H9 (cell line): ENCODE results near the gene FOXB2. TPM values are rescaled to one million over a fixed set of nuclear protein-coding genes. Genes with fewer than 3 reads are reported as not detected.
A peak's percentile ranks its signal among the peaks of the same experiment; 100 is the strongest.

Experiments
- DNase-seq: peaks from one replicate; pipeline ENCODE4 v3.0.0-alpha.2; 2017
- H2AFZ ChIP-seq: one replicate; pipeline ENCODE4 v1.6.1; 2013; ENCODE audit warnings: mild to moderate bottlenecking, low read length, control low read depth, moderate library complexity
- H2AK5ac ChIP-seq: 2 replicates; pipeline ENCODE4 v1.6.1; 2013; ENCODE audit warnings: low read length, control low read depth, mixed read lengths; ENCODE audit not compliant: insufficient read length
- H2BK120ac ChIP-seq: one replicate; pipeline ENCODE4 v1.6.1; 2013; ENCODE audit warnings: low read depth, mild to moderate bottlenecking, low read length, control low read depth, inconsistent platforms; ENCODE audit not compliant: poor library complexity, severe bottlenecking
- H2BK12ac ChIP-seq: 2 replicates; pipeline ENCODE4 v1.6.1; 2013; ENCODE audit warnings: low read length, control low read depth, mixed read lengths, low read depth; ENCODE audit not compliant: insufficient read length
- H2BK15ac ChIP-seq: 2 replicates; pipeline ENCODE4 v1.6.1; 2013; ENCODE audit warnings: low read depth, low read length, control low read depth
- H2BK20ac ChIP-seq: one replicate; pipeline ENCODE4 v1.6.1; 2013; ENCODE audit warnings: low read depth, mild to moderate bottlenecking, low read length, control low read depth, inconsistent platforms; ENCODE audit not compliant: poor library complexity, severe bottlenecking
- H2BK5ac ChIP-seq: 2 replicates; pipeline ENCODE4 v1.6.1; 2013; ENCODE audit warnings: low read length, control low read depth, mixed read lengths; ENCODE audit not compliant: insufficient read length
- H3K14ac ChIP-seq: 2 replicates; pipeline ENCODE4 v1.6.1; 2013; ENCODE audit warnings: low read length, control low read depth; ENCODE audit not compliant: insufficient read depth
- H3K18ac ChIP-seq: 2 replicates; pipeline ENCODE4 v1.6.1; 2013; ENCODE audit warnings: low read depth, mild to moderate bottlenecking, mixed read lengths, low read length, control low read depth; ENCODE audit not compliant: insufficient read length
- H3K23ac ChIP-seq: 2 replicates; pipeline ENCODE4 v1.6.1; 2013; ENCODE audit warnings: low read length, control low read depth, mixed read lengths, low read depth; ENCODE audit not compliant: insufficient read length
- H3K23me2 ChIP-seq: 2 replicates; pipeline ENCODE4 v1.6.1; 2013; ENCODE audit warnings: low read depth, mild to moderate bottlenecking, mixed read lengths, low read length, control low read depth; ENCODE audit not compliant: insufficient read length, poor library complexity, severe bottlenecking
- H3K27ac ChIP-seq: 2 replicates; pipeline ENCODE4 v1.5.1; 2013; ENCODE audit warnings: low read length, control low read depth, mixed read lengths, low read depth; ENCODE audit not compliant: insufficient read length
- H3K27me3 ChIP-seq: 2 replicates; pipeline ENCODE4 v1.6.1; 2013; ENCODE audit warnings: low read length, control low read depth, inconsistent platforms; ENCODE audit not compliant: insufficient read depth
- H3K4ac ChIP-seq: 2 replicates; pipeline ENCODE4 v1.6.1; 2013; ENCODE audit warnings: low read depth, mild to moderate bottlenecking, control low read depth, inconsistent platforms, low read length, moderate library complexity
- H3K4me1 ChIP-seq: 2 replicates; pipeline ENCODE4 v1.6.1; 2013; ENCODE audit warnings: low read length, control low read depth, inconsistent platforms; ENCODE audit not compliant: insufficient read depth
- H3K4me2 ChIP-seq: 2 replicates; pipeline ENCODE4 v1.6.1; 2013; ENCODE audit warnings: low read length, control low read depth, mixed read lengths; ENCODE audit not compliant: insufficient read length, insufficient read depth
- H3K56ac ChIP-seq: 2 replicates; pipeline ENCODE4 v1.6.1; 2013; ENCODE audit warnings: low read depth, mild to moderate bottlenecking, mixed read lengths, low read length, control low read depth; ENCODE audit not compliant: insufficient read length
- H3K79me1 ChIP-seq: 2 replicates; pipeline ENCODE4 v1.6.1; 2013; ENCODE audit warnings: low read depth, mild to moderate bottlenecking, moderate library complexity, low read length, control low read depth, inconsistent platforms; ENCODE audit not compliant: insufficient read depth, poor library complexity, severe bottlenecking
- H3K79me2 ChIP-seq: 2 replicates; pipeline ENCODE4 v1.6.1; 2013; ENCODE audit warnings: low read length, control low read depth, inconsistent platforms; ENCODE audit not compliant: insufficient read depth
- H3K9ac ChIP-seq: 2 replicates; pipeline ENCODE4 v1.6.1; 2013; ENCODE audit warnings: low read length, control low read depth, mixed read lengths; ENCODE audit not compliant: insufficient read length; ENCODE audit errors: extremely low read depth
- H3K9me3 ChIP-seq: one replicate; pipeline ENCODE4 v1.6.1; 2013; ENCODE audit warnings: low read depth, low read length, inconsistent platforms; ENCODE audit not compliant: control insufficient read depth
- H3T11ph ChIP-seq: one replicate; pipeline ENCODE4 v1.6.1; 2013; ENCODE audit warnings: mild to moderate bottlenecking, low read length, control low read depth, inconsistent platforms
- H4K20me1 ChIP-seq: one replicate; pipeline ENCODE4 v1.6.1; 2013; ENCODE audit not compliant: control insufficient read depth, insufficient read length, insufficient read depth
- H4K5ac ChIP-seq: 2 replicates; pipeline ENCODE4 v1.6.1; 2013; ENCODE audit warnings: low read depth, mild to moderate bottlenecking, mixed read lengths, low read length, control low read depth; ENCODE audit not compliant: insufficient read length
- H4K8ac ChIP-seq: replicated peaks from 2 replicates; pipeline ENCODE4 v1.6.1; 2013; ENCODE audit warnings: low read length, control low read depth, mixed read lengths, low read depth; ENCODE audit not compliant: insufficient read length
- H4K91ac ChIP-seq: 2 replicates; pipeline ENCODE4 v1.6.1; 2013; ENCODE audit warnings: low read depth, mild to moderate bottlenecking, moderate library complexity, mixed read lengths, low read length, control low read depth; ENCODE audit not compliant: insufficient read length
- H3K27ac Mint-ChIP-seq, 3 experiments: 2 replicates in 2 of 3; 3 replicates in 1 of 3; pipeline ENCODE4 v1.8.0; 2020 to 2021; ENCODE audit warnings: mixed read lengths in 3 of 3, mild to moderate bottlenecking in 1 of 3, moderate library complexity in 1 of 3
- H3K27me3 Mint-ChIP-seq: 2 replicates; pipeline ENCODE4 v1.8.0; 2021; ENCODE audit warnings: low read depth, mild to moderate bottlenecking, moderate library complexity, mixed read lengths
- H3K36me3 Mint-ChIP-seq, 3 experiments: 2 replicates in 2 of 3; 3 replicates in 1 of 3; pipeline ENCODE4 v1.8.0; 2020 to 2021; ENCODE audit warnings: low read depth in 3 of 3, mixed read lengths in 3 of 3; ENCODE audit not compliant: insufficient read depth in 1 of 3
- H3K4me1 Mint-ChIP-seq, 2 experiments: 2 replicates each; pipeline ENCODE4 v1.8.0; 2020; ENCODE audit warnings: mixed read lengths in 2 of 2
- H3K4me3 Mint-ChIP-seq, 2 experiments: 2 replicates in 1 of 2; 3 replicates in 1 of 2; pipeline ENCODE4 v1.8.0; 2020 to 2021; ENCODE audit warnings: mild to moderate bottlenecking in 2 of 2, mixed read lengths in 2 of 2, moderate library complexity in 1 of 2
- H3K9me3 Mint-ChIP-seq, 2 experiments: 2 replicates in 1 of 2; 3 replicates in 1 of 2; pipeline ENCODE4 v1.8.0; 2020; ENCODE audit warnings: mild to moderate bottlenecking in 2 of 2, mixed read lengths in 2 of 2, moderate library complexity in 1 of 2
- CTCF ChIP-seq: fragments of 200-600 bp; sonication (generic); conservative IDR thresholded peaks from 3 replicates; pipeline ENCODE4 v1.8.0; 2021; ENCODE audit warnings: antibody characterized with exemption, mild to moderate bottlenecking
- WGBS: extraction: QIAGEN DNeasy Blood & Tissue Kit; methylation state at CpG from one replicate; pipeline ENCODE4 v1.1.7; 2013; ENCODE audit warnings: missing lambda C conversion rate, low lambda C conversion rate, mixed read lengths; ENCODE audit not compliant: insufficient read length; ENCODE audit errors: extremely low coverage; 5-methylcytosine and 5-hydroxymethylcytosine counted together
- total RNA-seq: library from RNA; stranded (reverse); gene quantifications from 2 replicates; pipeline ENCODE4 v1.2.1, GENCODE V29; 2021

Gene FOXB2
- total RNA-seq, 1 experiment from 2014 or later: 7.8 TPM

- H3K27ac Mint-ChIP-seq: no peak overlapping the region
- Histone ChIP-seq H3K4ac (no peak overlapping the region), H3K4me1 (peaks cover 14% of the 10 kb centered on the region), H3K18ac (peak overlapping the region; percentile 13), H3K4me2 (peak overlapping the region; percentile 56), H3K27ac (no peak overlapping the region), H4K5ac (no peak overlapping the region), H3K23ac (no peak overlapping the region), H2BK5ac (no peak overlapping the region), H4K20me1 (no peaks in the 10 kb centered on the region), H2AFZ (no peak overlapping the region), H2BK20ac (no peak overlapping the region), H3K9me3 (no peaks in the 10 kb centered on the region), H2BK120ac (no peak overlapping the region), H3K79me2 (no peaks in the 10 kb centered on the region), H3K27me3 (peaks cover 68% of the 10 kb centered on the region), H3K23me2 (peaks cover 30% of the 10 kb centered on the region), H2AK5ac (no peak overlapping the region), H3K14ac (no peak overlapping the region; the same call in 1 of the 2 replicates), H2BK15ac (no peak overlapping the region), H3T11ph (no peak overlapping the region), H4K91ac (no peak overlapping the region), H3K9ac (no peak overlapping the region), H3K56ac (no peak overlapping the region), H3K79me1 (no peaks in the 10 kb centered on the region), H4K8ac (no peak overlapping the region), H2BK12ac (no peak overlapping the region)
- no peak for TF ChIP-seq CTCF
- peak overlapping the region; percentile 72 to 76 for H3K4me3 Mint-ChIP-seq
- WGBS: no CpG with 5 or more reads among the region's 75 CpGs
- H3K9me3 Mint-ChIP-seq: peaks cover 0 to 7% of the 10 kb centered on the region in 2 experiments; a peak in 4 of 5 replicates
- H3K36me3 Mint-ChIP-seq: no peaks in the 10 kb centered on the region
- DNase-seq: peak; percentile 38
- H3K27me3 Mint-ChIP-seq: peaks cover 98% of the 10 kb centered on the region
- H3K4me1 Mint-ChIP-seq: peaks cover 63 to 65% of the 10 kb centered on the region in 2 experiments
These were observed 1.2 kb downstream of the FOXB2 start for GRCh38 chr9:77020413-77021290.
